Measurements from ENCODE around the gene DOK5.

DOK5 gene

GRCh38 chr20:54514028-54514607 lies 38.7 kb downstream of the DOK5 start:
- no peak for DNase-seq (ENCODE audit: low read depth)

DNA sequence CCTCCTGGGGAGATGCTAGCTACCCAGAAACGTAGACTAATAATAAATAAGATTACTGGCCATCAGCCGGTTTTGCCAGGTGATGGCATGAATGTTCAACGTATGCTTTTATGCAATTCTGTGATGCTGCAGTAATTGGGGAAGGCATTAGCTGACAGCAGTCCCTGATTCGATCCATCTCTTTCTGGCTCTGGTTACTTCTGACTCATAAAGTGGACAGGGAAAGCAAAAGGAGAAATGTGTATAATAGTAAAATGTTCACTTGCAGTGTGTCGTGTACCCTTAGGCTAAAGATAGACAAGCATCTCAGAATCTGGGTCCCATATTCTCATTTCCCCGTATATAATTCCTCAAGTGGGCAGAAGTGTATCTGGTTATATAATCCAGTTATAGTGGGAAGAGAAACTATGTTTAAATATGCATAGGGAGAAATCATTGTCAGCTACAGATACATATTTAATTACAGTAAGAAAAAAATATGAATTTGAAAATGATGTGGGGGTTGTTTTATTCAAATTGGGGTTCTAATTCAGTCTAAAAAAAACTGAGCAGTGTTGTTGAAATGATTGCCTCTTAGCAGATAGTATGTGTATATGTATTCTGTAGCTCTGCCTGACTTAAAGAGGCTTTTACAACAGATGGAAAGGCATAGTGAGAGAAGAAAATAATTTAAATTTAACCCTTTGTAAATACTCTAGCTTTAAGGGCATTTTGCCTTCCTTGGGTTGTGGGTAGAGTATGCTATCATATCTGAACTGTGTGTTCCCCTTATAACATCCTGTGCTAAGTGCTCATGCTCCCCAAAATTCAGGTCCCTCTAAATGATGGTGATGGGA lies 40.6 kb downstream of the DOK5 start:
- DNase-seq (ENCODE audit: low read depth) = no peak

DNA sequence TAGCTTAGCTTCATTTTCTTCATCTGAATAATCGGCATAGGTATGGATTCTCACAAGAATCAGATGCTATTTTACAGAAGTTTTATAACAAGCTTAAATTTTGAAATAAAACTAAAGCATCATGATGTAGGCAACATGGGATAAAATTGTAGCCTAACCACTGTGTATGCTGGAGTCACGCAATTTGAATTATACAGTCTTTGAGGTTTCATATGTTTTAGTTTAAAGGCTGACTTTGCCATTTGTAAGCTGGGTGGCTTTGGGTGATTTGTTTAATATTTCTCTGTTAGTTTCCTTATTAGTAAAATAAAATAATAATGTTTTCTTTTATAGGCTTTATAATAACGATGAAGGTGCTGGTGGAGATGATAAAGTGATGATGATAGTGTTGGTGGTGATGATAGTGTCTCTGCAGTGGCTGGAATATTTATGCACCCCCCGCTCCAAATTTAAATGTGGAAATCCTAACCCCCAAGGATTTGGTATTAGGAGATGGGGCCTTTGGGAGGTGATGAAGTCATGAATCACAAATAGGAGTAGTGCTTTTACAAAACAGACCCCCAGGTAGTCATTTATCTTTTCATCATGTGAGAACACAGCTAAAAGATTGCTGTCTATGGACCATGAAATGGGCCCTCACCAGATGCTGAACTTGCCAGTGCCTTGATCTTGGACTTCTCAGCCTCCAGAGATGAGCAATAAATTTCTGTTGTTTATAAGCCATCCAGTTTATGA lies 42.0 kb downstream of the DOK5 start:
- DNase-seq (ENCODE audit: low read depth) = no peak

GRCh38 chr20:54524849-54525248 lies 49.5 kb downstream of the DOK5 start:
- DNase-seq (ENCODE audit: low read depth) = no peak

DNA sequence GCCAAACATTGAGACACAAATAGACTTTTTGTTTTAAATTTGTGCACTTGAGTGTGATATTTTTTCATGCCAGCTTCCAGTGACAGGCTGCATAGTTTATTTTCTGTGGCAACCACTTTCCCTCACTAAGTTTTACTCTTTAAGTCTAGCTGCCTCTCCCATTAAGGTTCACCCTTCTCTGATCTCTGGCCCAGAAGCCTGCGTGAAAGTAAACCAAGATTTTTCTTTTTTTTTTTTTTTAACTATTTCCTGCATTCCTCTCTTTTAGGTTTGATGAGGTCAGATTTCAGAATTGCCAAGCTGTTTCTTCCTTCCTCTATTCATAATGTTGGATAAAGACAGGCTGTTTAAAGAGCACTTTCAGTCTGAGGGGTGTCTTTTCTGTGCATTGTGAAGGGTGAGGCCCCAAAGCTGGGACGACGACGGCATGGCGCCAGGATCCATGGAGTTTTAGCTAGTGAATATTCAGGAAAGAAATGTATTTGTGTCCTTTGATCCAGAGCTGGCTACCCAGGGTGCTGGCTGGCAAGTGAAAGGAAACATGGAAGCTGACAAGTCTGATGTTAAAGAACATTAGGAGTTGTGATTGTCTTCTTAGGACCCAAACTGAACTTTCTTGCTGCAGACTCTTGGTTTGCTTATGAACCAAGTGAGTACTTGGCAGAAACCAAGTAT lies 50.7 kb downstream of the DOK5 start:
- DNase-seq (ENCODE audit: low read depth) = no peak

GRCh38 chr20:54526801-54527200 lies 51.4 kb downstream of the DOK5 start:
- no peak for DNase-seq (ENCODE audit: low read depth)

- no peak for DNase-seq (ENCODE audit: low read depth)
Measured at GRCh38 chr20:54532573-54532972, 57.2 kb downstream of the DOK5 start.

DNA sequence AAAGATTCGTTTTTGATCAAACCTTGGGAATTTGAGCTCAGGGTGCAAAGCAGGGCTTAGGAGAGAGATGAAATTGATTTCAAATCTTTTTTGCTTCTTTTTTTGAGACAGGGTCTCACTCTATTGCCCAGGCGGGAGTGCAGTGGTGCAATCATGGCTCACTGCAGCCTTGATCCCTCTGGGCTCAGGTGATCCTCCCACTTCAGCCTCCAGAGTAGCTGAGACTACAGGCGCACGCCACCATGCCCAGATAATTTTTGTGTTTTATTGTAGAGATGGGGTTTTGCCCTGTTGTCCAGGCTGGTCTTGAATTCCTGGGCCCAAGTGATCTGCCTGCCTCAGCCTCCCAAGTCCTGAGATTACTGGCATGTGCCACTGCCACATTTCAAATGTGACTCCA lies 58.7 kb downstream of the DOK5 start:
- DNase-seq (ENCODE audit: low read depth) = no peak

DNA sequence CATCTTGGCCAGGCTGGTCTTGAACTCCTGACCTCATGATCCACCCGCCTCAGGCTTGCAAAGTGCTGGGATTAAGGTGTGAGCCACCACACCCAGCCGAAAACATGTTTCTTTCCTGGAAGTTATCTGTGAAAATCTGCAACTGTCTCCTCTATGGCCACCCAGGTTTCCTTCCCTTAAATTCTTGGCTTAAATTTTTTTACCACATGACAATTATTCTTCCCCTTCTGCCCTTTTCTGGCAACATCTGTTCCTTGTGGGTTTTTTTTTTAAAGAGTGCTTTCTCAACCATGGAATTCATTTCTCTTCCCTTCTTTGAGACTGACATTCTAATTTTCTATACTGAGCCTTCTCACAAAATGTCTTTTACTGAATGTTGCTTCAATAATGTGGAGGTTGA lies 59.6 kb downstream of the DOK5 start:
- no peak for DNase-seq (ENCODE audit: low read depth)

DNA sequence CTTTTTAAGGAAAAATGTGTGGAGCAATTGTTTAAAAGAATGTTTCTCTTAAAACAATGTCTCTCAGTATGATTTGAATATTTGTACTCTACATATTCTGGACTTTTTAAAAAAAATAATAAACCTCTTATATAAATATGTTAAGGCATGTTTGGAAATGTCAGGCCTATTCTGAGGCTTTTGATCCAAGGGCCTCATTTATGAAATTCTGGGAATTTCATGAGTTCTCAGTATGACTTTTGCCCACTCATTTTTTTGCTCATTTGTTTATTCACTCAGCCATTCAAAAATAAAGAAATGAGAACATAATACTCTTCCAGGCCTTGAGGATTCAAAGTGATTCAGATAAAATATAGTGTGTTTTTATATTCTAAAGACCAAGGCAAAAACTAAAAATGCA lies 60.4 kb downstream of the DOK5 start:
- DNase-seq (ENCODE audit: low read depth) = no peak

DNA sequence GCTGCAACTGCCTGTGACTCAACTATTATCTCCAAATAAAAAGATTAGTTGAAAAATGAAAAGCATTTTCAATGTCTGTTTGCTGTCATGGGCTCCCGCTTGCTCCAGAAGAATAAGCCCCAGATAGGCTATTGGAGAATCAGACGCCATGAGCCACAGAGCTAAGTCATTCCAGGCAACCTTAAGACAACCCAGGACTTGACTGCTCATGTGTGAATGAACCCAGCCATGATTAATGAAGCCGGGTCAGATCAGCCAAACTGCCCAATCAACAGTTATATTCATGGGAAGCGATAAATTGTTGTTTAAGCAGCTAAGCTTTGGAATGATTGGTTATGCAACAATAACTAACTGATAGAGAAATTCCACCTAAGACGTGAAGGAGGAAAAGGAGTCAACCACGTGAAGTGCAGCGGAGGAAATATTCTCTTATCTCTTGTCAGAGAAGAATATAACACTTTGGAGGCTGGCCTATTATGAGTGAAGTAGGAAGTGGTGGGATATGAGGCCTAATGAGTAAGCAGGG lies 64.2 kb downstream of the DOK5 start:
- DNase-seq (ENCODE audit: low read depth) = no peak

- DNase-seq (ENCODE audit: low read depth) = no peak
Measured at GRCh38 chr20:54543369-54543768, 68.0 kb downstream of the DOK5 start.

GRCh38 chr20:54545676-54546358 lies 70.4 kb downstream of the DOK5 start:
- DNase-seq (ENCODE audit: low read depth) = no peak

DNA sequence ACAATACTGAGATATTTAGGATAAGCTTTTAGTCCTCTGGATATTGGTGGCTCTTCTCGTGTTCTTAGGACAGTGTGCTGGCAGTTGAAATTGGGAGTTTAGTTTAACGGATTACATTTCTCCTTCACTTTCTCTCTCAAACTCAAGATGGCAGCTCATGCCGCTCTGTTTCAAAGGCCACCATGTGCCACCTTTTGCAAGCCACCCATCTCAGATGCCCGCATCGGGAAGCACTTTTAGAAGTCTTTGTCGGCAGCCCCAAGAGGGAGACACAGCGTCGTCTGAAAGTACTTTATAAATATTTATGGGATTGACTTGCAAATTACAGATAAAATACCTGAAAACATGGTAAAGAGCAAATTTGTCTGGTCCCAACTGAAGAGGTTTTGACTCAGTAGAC lies 73.5 kb downstream of the DOK5 start:
- DNase-seq (ENCODE audit: low read depth) = no peak

DNA sequence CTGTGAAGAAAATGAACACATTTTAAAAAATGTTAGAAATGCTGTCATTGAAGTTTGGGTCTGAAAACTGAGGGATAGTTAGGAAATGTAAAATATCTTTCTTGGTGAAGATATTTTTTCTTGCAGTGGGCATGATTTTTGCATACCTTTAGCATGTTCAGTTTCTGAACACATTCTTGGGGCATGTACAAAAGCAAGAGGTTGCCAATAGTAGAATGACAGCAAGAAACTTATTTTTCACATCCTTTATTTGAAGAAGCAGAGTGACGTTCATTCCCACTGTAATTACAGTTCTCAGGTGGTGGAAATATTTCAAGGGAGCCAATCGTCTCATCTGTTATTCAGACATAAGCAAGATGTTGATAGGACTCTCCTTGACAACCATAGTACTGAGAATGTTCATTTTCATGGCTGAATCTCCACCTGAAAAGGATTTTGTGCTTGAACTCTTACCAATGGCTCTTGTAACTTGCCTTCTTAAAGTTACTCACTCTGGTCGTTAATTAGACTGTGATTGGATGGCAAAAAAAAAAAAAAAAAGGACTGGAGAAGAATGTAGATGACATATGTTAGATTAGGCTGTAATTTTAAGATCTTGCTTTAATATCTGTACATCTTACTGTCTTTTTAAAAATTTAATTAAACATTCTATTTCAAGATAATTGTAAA lies 74.4 kb downstream of the DOK5 start:
- no peak for DNase-seq (ENCODE audit: low read depth)

DNA sequence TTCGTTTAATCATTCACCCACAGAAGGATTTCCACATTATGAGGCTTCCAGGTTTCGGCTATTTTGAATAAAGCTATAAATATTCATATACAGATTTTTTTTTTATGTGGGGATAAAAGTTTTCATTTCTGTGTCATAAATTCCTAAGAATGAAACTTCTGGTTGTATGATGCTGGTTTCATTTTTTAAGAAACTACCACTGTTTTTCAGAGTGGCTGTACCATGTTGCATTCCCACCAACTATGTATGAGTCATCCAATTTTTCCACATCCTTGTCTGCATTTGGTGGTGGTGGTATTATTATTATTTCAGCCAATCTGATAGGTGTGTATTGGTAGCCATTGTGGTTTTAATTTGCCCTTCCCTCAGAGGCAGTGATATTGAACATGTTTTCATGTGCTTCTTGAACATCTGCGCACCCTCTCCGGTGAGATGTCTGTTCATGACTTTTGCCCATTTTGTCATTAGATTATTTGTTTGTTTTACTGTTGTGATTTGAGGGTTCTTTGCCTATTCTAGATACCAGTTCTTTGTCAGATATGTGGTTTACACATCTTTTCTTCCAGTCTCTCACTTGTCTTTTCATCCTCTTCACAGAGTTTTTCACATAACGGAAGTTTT lies 75.5 kb downstream of the DOK5 start:
- DNase-seq (ENCODE audit: low read depth) = no peak

DNA sequence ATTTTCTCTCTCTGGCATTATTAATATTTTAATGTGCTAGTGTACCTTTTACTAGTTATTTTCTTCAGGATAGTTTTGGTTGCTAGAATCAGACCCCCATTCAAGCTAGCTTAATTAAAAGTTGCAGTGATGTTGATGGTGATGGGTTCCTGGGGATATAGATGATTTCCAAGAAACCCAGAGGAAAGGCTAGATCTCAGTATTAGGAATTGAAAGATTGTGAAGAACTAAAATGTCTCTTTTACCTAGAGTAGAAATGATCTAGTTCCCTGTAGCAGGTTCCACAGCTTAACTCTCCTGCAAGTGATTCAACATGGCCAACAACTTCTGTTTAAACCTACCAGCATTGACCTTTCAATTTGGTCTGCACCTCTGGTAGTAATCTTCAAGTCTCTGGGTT lies 78.6 kb downstream of the DOK5 start:
- no peak for DNase-seq (ENCODE audit: low read depth)

GRCh38 chr20:54555150-54555549 lies 79.8 kb downstream of the DOK5 start:
- no peak for DNase-seq (ENCODE audit: low read depth)

GRCh38 chr20:54556406-54556805 lies 81.0 kb downstream of the DOK5 start:
- DNase-seq (ENCODE audit: low read depth) = no peak

DNA sequence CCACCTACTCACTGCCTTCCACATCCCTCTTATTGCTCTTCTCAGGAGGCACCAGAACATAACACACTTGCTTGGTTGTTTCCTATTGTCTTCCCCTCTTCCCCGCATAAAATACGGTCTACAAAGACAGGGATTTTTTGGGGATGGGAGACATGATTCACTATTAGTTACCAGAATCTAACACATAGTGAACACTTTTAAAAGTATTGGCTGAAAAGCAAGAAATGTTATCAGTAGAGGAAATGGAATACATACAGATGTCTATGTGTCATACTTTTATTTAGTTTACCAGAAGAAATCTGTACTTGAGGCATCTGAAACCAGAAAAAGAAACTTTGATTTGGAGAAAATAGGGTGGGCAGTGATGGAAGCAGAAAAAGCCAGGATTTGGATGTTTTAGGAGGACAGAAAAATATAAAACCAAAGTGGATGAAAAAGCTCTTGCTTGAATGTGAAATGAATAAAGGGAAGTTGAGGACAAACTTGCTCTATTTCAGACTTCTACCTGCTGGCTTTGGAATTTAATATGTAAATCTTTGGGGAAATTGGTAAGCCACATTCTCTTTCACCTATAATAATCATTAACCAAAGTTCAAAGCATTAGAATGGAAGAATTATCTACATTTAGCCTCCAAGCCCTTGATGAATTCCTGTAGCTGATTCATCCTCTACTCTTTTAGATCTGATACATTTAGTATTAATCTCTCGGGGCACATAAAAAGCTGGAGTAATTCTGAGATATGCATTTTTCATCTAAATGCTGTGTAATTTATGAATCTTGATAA lies 82.6 kb downstream of the DOK5 start:
- DNase-seq (ENCODE audit: low read depth) = no peak
